Measurements from ENCODE around the gene TRMT1.

The TRMT1 gene

DNA sequence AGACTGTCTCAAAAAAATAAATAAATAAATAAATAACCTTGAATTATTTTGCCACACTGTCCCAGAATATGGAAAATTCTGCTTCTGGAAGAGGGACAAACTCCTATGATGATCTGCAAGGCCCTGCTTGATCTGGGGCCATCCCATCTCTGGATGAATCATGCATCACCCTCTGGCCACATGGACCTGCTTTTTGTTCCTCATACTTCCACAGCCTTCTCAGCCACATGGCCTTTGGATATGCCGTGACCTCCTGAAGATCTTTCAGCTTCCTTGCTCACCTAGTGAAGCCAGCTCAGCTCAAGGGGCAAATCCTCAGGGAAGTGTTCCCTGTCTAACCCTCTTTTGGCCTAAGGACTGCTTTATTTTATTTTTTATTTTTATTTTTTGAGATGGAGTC is 44.0 kb upstream of the TRMT1 start:
- no peak for TF ChIP-seq ZFX (IDR thresholded peaks at IDR 0.05)
- TF ChIP-seq, protein P1, sequence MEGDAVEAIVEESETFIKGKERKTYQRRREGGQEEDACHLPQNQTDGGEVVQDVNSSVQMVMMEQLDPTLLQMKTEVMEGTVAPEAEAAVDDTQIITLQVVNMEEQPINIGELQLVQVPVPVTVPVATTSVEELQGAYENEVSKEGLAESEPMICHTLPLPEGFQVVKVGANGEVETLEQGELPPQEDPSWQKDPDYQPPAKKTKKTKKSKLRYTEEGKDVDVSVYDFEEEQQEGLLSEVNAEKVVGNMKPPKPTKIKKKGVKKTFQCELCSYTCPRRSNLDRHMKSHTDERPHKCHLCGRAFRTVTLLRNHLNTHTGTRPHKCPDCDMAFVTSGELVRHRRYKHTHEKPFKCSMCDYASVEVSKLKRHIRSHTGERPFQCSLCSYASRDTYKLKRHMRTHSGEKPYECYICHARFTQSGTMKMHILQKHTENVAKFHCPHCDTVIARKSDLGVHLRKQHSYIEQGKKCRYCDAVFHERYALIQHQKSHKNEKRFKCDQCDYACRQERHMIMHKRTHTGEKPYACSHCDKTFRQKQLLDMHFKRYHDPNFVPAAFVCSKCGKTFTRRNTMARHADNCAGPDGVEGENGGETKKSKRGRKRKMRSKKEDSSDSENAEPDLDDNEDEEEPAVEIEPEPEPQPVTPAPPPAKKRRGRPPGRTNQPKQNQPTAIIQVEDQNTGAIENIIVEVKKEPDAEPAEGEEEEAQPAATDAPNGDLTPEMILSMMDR (conservative IDR thresholded peaks at IDR 0.05): no peak
- no peak overlapping the region for H3K27ac ChIP-seq

DNA sequence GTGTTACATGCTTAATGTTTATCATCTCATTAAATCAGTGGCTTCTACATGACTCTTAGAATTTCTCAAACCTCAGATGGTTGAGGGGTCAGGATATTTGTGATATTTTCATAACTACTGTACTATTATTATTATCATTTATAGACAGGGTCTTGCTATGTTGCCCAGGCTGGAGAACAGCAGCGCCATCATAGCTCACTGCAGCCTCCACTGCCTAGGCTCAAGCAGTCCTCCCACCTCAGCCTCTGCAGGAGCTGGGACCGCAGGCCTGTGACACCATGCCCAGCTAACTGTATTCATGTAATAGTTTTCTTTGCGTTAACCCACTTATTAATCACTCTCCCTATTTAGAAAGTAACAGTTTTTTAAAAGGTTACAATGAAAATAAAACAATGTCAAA is 43.2 kb upstream of the TRMT1 start:
- H3K27ac ChIP-seq: no peak overlapping the region
- TF ChIP-seq ZFX (IDR thresholded peaks at IDR 0.05): no peak
- TF ChIP-seq, protein P1 (conservative IDR thresholded peaks at IDR 0.05): no peak

DNA sequence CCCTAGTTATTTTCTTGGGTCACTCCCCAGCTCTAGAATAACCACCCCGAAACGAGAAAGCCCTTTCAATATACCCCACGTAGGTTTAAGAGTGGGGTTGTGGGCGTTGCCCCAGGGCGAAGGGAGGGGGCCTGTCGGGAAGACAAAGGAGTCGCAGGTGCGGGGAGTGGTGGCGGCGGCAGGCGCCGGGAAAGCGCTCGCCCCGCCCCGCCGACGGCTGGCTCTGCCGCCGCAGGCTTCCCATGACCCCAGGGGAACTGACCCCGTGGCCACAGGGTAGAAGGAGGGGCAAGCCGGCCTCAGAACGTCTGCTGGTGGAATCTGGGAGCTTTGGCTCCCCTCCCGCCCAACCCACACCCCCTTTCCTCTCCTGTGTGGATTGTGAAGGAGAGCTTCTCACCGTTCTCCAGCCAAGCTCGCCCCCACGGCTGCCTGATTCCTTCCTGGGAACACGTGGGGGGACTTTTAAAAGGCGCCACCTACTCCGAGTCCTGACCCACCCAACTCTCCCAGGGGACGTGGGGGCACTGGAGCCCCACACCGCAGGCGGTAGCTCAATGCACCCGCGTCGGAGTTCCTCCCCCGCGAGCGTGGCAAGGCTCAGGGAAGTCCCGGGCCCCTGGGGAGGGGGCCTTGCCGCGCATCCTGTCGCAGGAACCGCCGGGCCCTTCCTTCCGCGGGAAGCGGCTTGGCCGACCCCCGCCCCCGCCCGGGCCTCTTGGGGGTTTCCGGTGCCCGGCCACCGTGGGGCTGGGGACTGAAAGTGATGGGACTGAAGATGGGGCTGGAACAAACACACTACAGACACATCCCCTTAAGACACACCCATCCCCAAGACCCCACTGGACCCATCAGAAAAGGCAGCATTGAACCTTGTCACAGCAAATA is 39.2 kb upstream of the TRMT1 start:
- peak overlapping the region; percentile 94 for H3K27ac ChIP-seq
- TF ChIP-seq, protein P1 (conservative IDR thresholded peaks at IDR 0.05): no peak
- no peak for TF ChIP-seq ZFX (IDR thresholded peaks at IDR 0.05)

DNA sequence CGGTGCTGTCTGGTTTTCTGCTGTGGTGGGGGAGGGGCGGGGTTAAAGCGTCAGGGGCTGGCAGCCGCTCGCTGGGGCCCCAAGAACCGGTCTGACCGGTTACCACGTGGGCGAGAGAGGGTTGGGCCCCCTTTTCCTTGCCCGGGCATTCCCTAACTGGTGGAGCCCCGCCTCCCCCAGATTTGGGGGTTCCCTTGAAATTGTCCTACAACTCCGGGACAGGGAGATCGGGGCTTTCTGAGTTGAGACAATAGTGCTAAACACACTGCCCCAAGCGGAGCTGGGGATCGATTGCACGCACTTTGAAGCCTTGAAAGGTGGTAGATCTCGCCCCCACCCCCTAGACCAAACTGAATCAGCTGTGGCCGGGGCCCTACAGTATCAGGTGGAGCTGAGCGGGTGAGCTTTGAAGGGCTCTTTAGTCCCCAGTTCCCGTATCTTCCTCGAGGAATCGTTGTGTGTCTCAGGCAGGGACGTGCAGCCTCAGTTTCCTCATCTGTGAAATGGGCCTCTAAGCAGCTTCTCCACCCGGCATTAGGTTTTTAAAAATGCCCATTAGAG is 38.5 kb upstream of the TRMT1 start:
- H3K27ac ChIP-seq: peak overlapping the region; percentile 94
- TF ChIP-seq ZFX (IDR thresholded peaks at IDR 0.05): no peak
- TF ChIP-seq, protein P1 (conservative IDR thresholded peaks at IDR 0.05): no peak

DNA sequence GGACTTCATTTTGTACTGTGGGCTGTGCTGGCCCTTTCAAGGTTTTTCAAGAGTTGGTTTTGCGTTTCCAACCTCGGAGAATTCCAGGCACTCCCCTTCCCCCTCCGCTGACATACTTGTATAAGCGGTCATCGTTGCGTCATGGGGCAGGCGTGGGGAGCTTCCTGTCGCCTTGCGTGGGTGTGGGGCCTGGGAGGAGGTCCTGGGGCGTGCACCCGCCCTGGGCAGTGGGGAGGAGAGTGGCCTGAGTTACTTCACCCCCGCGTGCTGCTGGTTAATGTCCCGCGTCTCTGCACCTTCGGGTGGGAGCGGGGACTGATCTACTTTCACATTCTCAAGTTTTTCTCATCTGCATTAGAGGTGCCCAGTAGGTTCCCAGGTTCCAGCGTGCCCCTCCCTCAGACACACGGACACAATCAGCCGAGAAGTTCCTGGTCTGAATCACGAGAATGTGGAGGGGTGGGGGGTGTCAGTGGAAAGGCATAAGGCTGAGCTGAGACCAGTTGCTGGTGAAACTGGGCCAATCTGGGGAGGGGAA is 37.8 kb upstream of the TRMT1 start:
- no peak for TF ChIP-seq ZFX (IDR thresholded peaks at IDR 0.05)
- TF ChIP-seq, protein P1 (conservative IDR thresholded peaks at IDR 0.05): no peak
- H3K27ac ChIP-seq: peak overlapping the region; percentile 94

DNA sequence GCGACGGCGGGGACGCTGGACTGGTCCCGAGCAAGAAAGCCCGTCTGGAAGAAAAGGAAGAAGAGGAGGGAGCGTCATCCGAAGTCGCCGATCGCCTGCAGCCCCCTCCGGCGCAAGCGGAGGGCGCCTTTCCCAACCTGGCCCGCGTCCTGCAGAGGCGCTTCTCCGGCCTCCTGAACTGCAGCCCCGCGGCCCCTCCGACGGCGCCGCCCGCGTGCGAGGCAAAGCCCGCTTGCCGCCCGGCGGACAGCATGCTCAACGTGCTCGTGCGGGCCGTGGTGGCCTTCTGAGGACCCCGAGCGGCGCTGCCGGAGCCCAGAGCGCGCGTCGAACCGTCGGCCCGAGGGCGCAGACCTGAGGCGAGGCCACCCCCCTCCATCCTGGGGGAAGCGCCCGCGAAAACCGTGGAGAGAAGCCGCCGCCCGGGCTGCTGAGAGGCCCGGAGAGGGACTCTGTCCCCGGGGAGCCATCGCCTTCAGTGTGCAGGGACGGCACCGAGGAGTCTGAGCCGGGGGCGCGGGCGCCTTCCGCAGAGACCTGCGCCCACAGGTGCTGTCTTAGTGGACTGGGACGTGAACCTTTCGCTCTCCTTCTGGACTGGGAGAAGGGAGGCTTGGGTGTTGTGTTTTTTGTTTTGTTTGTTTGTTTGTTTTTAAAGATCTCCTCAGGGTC is 37.2 kb upstream of the TRMT1 start:
- peak overlapping the region; percentile 94 for H3K27ac ChIP-seq
- no peak for TF ChIP-seq ZFX (IDR thresholded peaks at IDR 0.05)
- TF ChIP-seq, protein P1 (conservative IDR thresholded peaks at IDR 0.05): peak; percentile 44; the same call in 1 of the 2 replicates

Measured in C4-2B (cell line).